GM19395 (cell line): ENCODE data around the gene PDE6B.
"Not testable (repeated sequence)": the region's sequence is repeated elsewhere in the genome, so short reads cannot be mapped to it uniquely, and the experiment has no call there.

Experiments
- ATAC-seq: cut with Tn5 transposase; IDR thresholded peaks from one replicate; pipeline ENCODE4 v1.9.1; 2021; ENCODE audit warnings: mild to moderate bottlenecking, moderate library complexity; ENCODE audit not compliant: unreplicated experiment

PDE6B gene

DNA sequence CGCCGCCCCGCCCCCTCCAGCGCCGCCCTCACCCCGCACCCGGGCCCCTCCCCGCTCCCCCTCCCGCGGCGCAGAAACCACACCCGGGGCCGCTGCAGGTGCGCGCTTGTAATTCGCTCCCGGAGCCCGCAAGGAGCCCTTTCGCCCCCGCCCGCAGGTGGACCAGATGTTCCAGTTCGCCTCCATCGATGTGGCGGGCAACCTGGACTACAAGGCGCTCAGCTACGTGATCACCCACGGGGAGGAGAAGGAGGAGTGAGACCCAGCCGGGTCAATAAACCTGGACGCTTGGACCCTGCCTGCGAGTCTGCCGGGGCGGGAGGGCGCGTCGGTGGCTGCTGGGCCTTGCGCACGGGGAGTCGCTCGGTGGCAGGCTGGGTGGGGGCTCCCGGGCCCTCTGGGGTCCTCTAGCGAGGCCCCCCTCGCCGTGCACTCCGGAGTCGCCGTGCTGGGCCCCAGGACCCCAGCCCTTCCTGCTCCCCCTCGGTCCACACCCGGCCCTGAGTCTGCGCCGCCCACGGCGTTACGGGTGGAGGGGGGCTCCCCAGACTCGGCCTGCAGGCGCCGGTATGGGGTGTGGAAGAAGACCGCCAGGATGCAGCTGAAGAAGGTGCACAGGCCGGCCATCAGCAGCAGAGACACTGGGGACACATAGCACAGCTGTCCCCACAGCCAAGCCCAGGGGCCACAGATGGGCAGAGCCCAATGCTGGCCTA, 56.5 kb downstream of the PDE6B start:
- ATAC-seq = no peak

DNA sequence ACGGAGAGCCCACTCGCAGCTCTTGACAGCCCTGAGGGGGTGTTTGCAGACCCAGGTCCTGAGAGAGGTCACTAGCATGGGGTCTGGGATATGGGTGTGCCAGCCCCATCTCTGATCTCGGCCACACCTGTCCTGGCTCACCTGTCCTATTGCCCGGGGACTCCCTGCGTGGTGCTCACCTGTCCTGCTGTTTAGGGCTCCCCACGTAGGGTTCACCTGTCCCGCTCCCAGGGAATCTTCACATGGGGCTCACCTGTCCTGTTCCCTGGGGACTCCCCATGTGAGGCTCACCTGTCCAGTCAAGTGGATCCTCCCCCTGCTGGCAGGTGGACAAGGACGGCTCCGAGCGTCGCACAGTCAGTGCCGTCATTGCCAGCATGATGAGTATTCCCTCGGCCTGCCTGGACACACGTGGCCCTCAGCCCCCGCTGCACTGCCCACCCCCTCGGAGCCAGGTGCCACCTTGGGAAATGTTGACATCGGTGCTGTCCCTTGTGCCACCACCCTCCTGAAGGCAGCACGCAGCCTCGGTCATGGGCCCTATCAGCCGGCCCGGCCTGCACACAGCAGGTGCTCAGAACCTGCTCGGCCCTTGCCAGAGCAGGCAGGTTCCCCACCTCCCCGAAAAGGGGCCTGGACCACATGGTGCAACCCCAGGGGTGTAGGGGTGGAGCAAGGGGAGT, 57.3 kb downstream of the PDE6B start:
- no peak for ATAC-seq

DNA sequence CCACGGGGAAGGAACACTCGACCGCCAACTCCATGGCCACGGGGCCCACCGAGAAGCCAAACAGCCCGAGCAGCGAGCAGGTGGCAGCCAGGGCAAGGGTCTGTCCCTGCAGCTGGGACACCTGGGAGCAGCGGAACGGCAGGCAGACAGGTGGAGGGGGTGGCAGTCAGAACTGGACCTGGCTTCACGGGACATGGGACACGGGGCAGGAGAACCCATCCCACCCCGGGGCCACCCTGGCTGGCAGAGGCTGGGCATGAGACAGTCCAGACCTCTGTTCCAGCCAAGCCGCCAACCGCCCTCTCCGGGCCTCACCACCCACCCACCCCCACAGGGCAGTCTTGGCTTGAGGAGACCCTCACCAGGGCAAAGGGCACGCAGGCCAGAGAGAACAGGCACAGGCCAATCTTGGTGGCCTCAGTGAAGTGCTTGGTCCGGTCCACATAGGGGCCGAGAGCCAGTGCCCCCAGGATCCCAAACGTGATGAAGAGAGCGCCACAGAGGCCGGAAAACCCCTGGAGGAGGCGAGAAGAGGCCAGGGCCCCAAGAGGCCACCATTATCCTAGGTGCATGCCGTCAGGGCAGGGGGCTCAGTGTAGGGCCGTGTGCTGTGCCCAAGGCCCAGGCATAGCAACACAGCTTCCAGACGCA, 58.0 kb downstream of the PDE6B start:
- no peak for ATAC-seq

DNA sequence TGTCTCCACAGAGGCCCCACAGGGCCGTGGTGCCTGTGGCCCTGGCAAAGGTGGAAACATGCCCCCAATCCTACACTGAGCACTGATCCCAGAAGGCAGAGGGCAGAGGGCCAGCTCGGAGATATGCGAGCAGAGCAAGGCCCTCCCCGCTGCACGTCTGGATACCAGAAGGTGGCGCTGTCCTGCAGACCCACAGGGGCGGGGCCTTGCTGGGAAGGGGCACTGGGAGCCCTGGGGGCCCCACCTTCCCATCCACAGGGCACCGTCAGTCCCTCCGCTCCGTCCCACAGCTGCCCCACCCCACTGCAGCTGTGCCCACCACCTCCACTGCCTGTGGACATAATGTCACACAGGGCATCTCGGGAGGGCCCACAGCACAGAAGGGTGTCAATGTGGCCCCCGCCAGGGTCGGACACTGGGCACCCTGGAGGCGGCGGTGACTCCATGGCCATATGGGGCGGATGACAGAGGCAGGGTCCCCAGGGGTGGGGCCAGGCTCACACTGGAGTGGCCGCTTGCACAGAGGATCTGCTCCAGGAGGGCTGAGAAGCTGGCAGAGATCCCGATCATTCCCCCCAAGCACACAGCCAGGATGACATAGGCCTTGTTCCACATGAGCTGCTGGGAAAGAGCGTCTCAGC, 58.7 kb downstream of the PDE6B start:
- ATAC-seq = no peak

DNA sequence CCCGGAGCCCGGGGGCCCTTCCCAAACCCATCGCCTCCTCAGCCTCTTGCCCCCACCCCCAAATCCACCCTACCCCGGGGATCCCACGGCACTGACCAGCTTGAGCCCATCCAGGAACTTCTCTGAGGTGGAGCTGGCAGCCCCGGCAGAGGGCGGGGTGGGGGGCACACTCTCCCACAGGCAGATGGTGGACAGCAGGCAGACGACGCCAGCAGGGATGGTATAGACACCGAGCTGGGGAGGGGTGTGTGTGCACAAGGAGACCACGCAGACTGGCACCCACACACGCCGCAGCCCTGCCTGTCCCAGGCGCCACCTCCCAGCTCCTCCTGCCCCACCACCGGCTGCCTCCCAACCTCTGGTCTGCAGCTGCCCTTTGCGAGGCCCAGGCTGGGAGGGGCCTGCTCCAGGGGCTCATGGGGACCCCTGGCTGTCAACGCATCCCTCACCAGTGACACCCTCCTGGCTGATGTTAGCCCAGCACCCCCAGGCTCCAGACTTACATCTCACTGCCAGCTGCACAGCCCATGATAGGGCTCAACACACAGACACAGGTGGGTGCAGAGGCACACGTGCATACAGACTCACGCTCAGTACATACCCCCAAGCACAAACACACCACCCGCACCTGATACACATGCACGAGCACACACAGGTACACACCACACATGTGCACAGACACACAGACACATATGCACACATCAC, 59.4 kb downstream of the PDE6B start:
- no peak for ATAC-seq

DNA sequence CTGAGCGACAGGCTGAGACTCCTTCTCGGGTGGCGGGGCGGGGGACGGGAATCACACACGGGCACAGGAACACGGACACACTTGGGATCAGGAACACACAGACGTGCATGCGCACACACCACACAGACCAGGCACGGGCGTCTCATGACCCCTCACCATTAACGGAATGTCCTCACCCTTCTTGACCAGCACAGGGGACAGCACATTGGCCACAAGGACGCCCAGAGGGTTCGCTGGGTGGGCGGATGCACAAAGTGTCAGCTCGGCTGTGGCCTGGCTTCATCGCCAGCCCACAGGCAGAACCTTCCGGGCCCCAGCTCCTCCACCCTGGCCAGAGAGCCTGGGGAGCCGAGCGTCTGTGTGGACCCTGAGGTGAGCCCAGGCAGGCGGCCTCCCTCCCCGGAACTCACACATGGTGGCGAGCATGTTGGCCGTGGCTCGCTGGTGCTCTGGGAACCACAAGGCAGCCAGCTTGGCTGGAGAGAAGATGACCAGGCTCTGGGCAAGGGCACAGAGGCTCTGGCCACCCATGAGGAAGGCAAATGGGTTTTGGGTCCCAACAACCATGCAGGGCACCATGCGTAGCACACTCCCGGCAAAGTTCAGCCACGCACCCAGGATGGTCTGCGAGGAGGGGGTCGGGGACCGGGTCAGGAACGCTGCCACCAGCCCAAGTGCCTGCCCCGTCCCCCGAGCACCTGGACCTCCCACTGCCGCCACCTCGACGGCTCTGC, 60.5 kb downstream of the PDE6B start:
- ATAC-seq = no peak

DNA sequence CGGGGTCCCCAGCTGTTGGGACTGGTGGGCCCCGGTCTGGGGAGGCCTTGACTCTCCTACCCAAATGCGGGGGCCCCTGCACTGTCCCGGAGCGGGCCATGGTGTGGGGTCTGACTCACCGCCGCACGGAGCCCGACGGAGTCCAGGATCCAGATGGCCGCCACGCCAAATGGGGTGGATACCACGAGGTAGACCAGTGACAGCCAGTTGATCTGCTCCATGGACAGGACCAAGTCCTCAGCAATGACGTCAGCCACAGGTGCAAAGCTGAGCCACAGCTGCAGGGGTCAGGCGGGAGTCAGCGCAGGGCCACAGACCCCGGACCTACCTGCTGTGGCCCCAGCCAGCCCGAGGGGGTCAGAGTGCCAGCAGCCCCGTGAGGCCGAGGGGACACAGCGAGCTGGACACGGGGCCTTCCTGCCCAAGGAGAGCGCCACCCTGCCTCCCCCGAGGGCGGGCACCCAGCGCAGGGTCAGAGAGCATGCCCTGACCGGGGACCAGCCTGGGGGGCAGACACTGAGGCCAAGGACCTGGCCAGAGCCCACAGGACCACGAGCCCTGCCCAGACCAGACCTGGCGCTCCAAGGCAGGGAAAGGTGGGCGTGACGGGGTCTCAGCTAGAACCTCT, 61.2 kb downstream of the PDE6B start:
- ATAC-seq = no peak

DNA sequence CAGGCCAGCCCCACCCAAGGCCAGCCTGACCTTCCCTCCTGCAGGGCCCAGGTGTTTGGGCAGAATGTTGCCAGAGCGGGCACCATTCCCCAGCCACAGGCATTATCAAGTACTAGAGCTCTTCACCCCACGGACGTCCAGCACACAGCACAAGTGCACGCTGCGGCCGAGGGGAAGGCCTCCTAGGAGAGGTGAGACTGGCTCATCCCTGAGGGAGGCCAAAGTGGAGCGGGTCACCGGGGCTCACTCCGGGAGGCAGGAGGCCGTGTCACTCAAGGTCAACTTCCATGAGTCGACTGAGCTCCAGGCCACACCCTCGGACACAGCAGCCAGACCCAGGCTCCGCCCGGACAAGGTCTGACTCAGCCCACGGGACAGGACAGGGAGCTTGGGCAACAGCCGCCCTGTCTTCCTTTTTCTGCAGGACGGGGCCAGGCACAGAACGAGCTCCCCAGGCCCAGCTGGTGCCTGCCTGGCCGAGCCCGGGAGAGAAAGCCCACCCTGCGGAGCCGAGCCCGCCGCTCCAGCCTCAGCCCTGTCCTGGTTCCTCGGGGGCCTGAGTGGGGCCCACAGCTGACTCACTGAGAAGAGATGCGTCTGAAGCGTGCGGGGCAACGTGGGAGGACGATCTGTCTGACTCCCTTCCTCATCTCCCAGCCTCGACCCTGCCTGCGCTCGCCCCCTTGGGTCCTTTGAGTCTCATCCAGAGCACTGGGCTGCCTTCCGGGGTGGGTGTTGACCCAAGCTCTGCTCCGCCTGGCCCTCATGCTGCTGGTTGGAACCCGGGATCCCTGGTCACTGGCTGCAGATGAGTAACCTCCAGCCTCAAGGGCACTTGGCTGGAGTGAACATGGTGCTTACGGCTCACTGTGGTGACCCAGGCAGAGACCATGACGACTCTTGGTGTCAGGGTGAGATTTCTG, 61.9 kb downstream of the PDE6B start:
- ATAC-seq = no peak

DNA sequence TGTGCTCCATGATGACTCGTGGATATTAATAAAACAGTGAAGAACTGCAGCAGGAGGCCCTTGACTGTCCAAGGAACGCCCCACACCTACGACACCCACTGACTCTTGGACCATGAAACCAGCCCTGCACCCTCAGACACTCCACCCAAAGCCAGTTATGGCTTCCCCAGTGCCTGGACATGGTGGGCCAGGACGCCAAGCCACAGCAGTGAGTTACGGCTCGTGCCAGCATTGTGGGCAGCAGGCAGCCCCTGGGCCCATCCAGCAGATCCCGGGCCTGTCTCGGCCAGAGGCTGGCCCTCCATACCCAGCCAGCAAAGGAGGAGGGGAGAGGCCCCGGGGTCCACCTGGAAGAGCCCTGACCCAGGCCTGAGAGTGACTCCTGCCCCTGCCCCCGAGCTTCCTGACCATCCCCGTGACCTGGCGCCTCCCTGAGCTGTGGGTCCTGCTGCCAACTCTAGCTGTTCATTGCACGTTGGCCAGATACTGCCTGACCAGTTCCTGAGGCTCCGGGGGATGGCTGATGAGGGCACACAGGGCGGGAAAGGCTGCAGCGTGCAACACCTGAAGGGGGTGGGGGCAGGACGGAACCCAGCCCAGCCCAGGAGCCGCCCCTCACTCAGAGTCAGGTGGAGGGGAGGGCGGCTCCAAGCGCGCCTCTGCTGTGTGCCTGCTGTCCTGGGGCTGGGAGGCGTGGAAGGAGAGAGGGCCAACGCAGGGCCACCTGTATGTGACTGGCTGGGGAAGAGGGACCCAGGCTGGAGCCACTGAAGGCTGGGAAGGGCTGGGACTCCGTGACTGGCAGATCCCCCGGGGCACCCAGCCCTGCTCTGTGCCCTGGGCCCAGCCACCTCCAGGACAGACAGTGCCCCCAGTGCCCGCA, 62.8 kb downstream of the PDE6B start:
- no peak for ATAC-seq

DNA sequence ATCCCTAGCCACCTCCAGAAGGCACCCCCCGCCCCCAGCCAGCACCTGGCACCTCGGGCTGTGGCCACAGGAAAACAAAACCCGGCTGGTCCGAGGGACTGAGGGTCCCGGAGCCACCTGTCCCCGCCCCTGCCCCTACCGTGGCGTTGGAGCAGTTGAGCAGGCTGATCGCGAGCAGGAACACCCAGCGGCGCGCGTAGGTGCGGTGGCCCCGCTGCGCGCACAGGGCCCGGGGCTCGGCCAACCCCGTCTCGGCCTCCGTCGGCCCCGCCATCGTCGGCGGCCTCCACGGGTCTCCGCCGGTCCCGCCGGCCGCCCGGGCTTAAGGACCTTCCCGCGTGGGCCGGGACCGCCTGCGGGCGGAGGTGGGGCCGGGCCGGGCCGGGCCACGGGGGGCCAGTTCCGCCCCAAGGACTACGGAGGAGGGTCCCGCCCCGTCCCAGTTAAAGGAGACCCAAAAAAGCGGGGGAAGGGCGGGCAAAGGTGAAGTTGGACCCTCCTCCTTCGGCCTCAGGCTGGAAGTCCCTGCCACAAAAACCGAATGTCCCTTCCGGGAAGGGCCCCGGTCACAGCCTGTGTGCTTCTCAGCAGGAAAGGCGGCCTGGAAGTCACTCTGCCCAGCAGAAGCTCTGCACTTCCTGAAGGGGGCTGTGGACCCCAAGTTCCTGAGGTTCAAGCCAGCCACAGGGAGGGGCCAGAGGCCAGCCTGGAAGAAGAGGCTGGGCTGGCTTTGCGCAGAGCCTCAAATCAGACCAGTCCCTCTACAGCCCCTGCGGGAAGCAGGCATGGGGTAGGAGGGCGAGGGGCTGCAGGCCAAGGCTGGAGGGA, 63.7 kb downstream of the PDE6B start, which contains the start of gene SLC49A3:
SLC49A3 (minus strand) TSS at position 298 of the 828 bp plus-strand sequence; CDS start at position 274, 24 bp downstream.
- ATAC-seq = no peak

DNA sequence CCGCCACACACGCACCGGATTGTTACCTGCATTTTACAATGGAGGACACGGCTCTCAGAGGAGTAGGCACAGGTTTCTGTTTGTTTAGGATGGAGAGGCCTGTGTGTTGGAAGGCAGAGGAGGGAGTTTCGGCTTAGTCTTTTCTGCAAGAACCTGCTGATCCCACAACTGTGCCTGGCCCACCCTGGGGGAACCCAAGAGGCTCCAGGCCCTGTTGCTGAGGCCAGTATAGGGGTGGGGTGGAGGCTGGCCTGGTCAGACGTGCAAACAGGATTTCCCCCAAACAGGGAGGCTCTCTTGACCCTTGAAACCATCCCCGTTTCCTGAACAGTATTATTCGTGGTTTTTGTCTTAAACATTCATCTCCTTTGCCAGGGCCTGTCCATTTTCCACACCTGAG, 64.3 kb downstream of the PDE6B start:
- no peak for ATAC-seq

DNA sequence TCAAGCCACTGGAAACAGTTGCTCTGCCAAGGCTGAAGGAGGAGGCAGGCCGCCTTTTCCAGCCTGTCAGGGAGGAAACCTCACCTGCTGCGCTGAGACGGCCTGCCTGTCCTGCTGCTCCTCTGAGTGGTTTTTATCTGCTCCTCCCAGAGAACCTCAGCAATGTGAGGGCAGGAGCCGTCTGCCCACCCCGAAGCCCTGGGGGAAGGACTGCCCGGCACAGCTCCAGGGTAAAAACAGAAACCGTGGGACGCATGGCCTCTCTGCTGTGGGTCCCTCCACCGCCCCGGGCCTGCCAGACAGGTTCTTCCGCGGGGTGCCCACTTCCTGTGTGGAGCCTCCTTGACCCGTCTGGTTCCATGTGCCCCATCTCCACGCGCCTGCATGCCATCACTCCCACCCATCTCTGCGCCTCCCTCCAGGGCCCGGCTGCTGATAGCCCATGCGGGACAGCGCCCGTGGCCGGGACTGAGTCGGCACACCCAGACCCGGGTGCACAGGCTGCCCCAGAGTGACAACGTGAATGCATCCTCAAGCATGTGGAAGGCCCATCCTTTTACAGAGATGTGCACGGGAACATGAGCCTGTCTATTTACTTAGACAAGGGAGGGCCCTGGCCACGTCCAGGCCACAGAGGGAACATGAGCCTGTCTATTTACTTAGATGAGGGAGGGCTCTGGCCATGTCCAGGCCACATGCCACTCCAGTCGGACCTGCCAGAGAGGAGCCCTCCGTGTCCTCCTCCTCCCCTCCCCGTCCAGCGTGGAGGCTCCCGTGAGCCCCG, 67.6 kb downstream of the PDE6B start:
- no peak for ATAC-seq

DNA sequence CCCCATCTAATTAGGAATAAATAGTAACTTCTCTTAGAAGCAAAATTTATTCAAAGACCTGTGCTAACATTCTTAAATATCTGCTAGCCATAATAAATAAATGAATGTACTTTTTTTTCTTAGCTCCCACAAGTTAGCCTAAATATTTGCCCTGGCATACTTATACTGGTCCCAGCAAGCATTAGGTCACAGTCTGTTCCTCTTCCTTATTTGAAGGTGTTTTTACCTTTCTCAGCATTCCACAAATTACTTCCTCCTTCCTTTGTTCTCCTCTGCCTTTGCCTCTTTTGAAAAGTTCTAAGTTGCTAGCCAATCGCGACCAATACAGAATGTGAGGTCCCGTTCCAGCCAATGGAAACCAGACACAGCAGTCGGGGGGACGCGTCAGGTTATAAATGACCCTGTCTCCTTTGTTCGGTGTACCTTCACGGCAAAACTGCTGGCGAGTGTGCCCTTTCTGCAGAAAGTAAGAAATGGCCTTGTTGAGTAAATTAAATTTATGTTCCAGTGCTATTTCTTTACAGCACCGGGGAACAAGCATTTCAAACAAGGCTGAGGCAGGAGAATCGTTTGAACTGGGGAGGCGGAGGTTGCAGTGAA, 69.1 kb downstream of the PDE6B start:
- not testable (repeated sequence) for ATAC-seq

DNA sequence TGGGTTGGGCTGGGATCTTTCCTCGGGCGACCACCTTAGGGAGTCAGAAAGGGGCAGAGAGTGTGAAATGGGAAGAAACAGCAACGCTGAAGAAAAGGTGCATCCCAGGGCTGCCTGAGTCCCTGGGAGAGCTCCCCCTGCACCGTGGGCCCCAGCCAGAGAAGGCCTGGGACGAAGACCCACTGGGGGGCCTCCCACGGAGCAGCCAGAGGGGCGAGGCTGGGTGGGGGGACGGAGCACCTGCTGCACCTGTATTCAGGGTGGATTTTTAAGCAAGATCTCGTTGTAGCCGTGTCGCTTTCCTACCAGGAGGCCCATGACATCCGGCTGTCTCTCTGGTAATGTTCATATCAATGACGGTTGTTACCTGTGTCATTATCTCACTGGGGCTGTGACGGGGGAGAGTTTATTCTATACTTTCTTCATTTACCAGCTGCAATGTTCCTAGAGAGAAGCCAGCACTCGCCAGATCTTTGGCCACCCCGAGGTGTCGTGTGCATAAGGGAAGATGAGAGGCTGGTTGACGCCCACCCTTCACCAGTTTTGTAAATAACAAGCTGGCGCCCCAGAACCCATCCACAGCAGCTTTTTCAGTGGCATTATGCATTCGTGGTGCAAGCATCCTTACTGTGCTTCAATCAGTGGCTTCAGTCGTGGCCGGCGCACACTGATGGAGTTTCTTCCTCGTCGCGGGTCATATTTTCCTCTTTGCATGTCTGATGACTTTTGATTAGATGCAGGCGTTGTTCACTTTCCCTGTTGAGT, 74.6 kb downstream of the PDE6B start:
- ATAC-seq = no peak
